Uterus (tissue), 2 donors: Measurements from ENCODE around the gene COL27A1.

Experiments
- CTCF ChIP-seq, 4 experiments: fragments of 200-600 bp in 2 of 4; fragments of 450-650 bp in 2 of 4; sonication (generic) in 2 of 4; IDR thresholded peaks; one replicate each; pipeline ENCODE4 v1.5.1; 2016 to 2019; ENCODE audit warnings: antibody characterized with exemption in 4 of 4, mild to moderate bottlenecking in 2 of 4, moderate library complexity in 1 of 4
- POLR2A ChIP-seq, 2 donors: fragments of 450-650 bp; IDR thresholded peaks; one replicate each; pipeline ENCODE4 v1.6.1; 2016; ENCODE audit warnings: antibody characterized with exemption in 2 of 2, mild to moderate bottlenecking in 1 of 2, moderate library complexity in 1 of 2

DNA sequence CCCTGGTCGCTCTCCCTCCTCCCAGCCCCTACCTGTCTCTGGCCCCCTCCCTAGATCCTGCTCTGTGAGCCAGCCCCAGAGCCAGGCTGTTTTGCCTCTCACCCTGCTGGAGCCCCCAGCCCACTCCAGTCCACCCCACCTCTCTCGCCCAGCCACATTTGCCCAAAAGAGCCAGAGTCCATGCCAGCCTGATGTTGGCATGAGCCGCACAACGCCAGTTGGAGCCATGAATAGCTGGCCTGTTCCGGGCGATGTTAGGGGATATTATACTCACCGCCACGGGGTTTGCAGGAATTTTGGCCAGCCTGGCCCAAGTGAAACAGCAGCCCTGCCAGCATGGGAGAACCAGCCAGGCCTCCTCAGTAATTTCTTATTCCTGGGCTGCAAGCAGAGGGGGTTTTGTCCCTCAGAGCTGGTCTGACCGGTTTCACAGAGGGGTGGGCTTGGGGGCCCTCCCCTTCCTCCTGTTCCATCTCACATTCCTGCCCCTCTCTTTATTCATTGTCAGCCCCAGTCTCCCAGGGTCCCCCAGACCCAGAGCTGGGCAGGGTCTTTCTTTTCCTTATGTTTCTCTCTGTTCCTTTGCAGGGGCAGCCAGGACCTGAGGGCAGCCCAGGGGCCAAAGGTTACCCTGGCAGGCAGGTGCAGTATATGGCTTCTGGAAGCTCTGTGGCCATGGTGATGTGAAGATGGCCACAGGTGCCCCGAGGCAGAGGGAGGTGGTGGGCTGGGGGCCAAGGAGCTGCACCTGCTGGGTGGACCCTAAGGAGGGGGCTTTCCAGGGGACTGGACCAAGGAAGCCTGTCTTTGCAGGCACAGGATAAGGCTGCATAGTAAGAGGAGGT is 50.1 kb downstream of the COL27A1 start:
- TF ChIP-seq CTCF (IDR thresholded peaks at IDR 0.05) (no peak), POLR2A (IDR thresholded peaks at IDR 0.05) (no peak)
